ENCODE measurements around the gene NPC1.
"Not testable (repeated sequence)": the region's sequence is repeated elsewhere in the genome, so short reads cannot be mapped to it uniquely, and the experiment has no call there.

The NPC1 gene

DNA sequence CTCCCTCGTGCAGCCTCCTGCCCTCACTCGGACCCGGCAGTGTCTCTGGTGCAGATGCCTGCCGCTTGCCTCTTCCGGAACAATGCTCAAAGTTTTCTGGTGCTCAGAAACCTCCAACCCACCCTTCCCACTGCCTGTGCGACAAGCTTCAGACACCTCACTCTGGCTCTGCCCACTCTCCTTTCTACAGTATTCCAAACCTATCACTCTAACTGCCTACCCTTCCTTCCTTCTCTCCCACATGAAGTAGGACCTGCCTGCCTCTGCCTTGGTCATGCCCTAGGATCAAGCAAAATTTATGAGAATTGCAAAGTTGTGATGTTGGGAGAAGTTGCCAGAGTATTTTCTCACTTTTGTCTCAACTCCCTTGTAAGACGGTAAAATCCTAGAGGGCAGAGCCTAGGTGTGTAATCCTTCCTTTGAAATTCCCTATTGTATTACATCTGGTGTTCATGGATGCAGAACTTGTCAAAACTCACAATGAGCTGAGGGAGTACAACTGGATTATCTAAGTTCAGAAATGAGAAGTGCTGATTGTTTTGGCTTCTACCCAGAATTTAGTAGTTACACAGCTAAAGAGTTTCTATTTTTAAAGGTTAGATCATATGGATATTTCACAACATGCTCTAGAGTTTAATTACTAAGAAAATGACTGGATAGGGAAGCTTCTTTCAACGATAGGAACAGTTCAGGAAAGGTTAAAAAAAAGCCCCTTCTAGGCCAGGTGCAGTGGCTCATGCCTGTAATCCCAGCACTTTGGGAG lies 7.2 kb downstream of the NPC1 start:
- Histone ChIP-seq H3K27ac (peak overlapping the region; percentile 13), H3K36me3 (ENCODE audit: control insufficient read depth, insufficient read depth, low read length) (no peaks in the 10 kb centered on the region), H3K9ac (no peak overlapping the region), H3K4me3 (ENCODE audit: low read depth, low read length) (peak overlapping the region; percentile 41), H3K27me3 (ENCODE audit: control insufficient read depth, insufficient read depth, low read length) (no peaks in the 10 kb centered on the region), H3K4me1 (peaks cover 48% of the 10 kb centered on the region), H3K9me3 (ENCODE audit: control insufficient read depth, low read length) (no peaks in the 10 kb centered on the region), H3K4me2 (ENCODE audit: low read length) (peak overlapping the region; percentile 41), H3K79me2 (peaks cover 65% of the 10 kb centered on the region), H2AFZ (no peak overlapping the region)
- TF ChIP-seq, protein P1, sequence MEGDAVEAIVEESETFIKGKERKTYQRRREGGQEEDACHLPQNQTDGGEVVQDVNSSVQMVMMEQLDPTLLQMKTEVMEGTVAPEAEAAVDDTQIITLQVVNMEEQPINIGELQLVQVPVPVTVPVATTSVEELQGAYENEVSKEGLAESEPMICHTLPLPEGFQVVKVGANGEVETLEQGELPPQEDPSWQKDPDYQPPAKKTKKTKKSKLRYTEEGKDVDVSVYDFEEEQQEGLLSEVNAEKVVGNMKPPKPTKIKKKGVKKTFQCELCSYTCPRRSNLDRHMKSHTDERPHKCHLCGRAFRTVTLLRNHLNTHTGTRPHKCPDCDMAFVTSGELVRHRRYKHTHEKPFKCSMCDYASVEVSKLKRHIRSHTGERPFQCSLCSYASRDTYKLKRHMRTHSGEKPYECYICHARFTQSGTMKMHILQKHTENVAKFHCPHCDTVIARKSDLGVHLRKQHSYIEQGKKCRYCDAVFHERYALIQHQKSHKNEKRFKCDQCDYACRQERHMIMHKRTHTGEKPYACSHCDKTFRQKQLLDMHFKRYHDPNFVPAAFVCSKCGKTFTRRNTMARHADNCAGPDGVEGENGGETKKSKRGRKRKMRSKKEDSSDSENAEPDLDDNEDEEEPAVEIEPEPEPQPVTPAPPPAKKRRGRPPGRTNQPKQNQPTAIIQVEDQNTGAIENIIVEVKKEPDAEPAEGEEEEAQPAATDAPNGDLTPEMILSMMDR (IDR thresholded peaks at IDR 0.05) = no peak

- no peak overlapping the region for H3K9ac ChIP-seq
- H3K4me3 ChIP-seq (ENCODE audit: low read depth, low read length) = no peak overlapping the region
- no peaks in the 10 kb centered on the region for H3K27me3 ChIP-seq (ENCODE audit: control insufficient read depth, insufficient read depth, low read length)
- H3K36me3 ChIP-seq (ENCODE audit: control insufficient read depth, insufficient read depth, low read length) = no peaks in the 10 kb centered on the region
- TF ChIP-seq, protein P1 (IDR thresholded peaks at IDR 0.05) = no peak
- peaks cover 58% of the 10 kb centered on the region for H3K79me2 ChIP-seq
- no peak overlapping the region for H2AFZ ChIP-seq
- no peak overlapping the region for H3K27ac ChIP-seq
- no peaks in the 10 kb centered on the region for H3K9me3 ChIP-seq (ENCODE audit: control insufficient read depth, low read length)
- H3K4me1 ChIP-seq = peaks cover 47% of the 10 kb centered on the region
- H3K4me2 ChIP-seq (ENCODE audit: low read length) = peak overlapping the region; percentile 41
Measured at GRCh38 chr18:23578067-23578701, 8.1 kb downstream of the NPC1 start.

DNA sequence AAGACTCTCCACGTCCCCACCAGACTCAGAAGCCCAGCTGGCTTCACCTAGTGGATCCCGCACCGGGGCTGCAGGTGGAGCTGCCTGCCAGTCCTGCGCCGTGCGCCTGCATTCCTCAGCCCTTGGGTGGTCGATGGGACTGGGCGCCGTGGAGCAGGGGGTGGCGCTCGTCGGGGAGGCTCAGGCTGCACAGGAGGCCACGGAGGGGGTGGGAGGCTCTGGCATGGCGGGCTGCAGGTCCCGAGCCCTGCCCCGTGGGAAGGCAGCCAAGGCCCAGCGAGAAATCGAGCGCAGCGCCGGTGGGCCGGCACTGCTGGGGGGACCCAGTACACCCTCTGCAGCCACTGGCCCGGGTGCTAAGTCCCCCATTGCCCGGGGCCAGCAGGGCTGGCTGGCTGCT lies 8.8 kb downstream of the NPC1 start:
- not testable (repeated sequence) for H3K27ac ChIP-seq; H3K4me3 ChIP-seq (ENCODE audit: low read depth, low read length); H3K9ac ChIP-seq; H2AFZ ChIP-seq; H3K27me3 ChIP-seq (ENCODE audit: control insufficient read depth, insufficient read depth, low read length); H3K4me2 ChIP-seq (ENCODE audit: low read length); H3K9me3 ChIP-seq (ENCODE audit: control insufficient read depth, low read length); H3K36me3 ChIP-seq (ENCODE audit: control insufficient read depth, insufficient read depth, low read length)
- H3K4me1 ChIP-seq = peaks cover 52% of the 10 kb centered on the region
- peaks cover 57% of the 10 kb centered on the region for H3K79me2 ChIP-seq

GRCh38 chr18:23575309-23575651 lies 11.0 kb downstream of the NPC1 start:
- Histone ChIP-seq H3K36me3 (ENCODE audit: control insufficient read depth, insufficient read depth, low read length) (no peaks in the 10 kb centered on the region), H3K27ac (peak overlapping the region; percentile 47), H3K27me3 (ENCODE audit: control insufficient read depth, insufficient read depth, low read length) (no peaks in the 10 kb centered on the region), H3K4me2 (ENCODE audit: low read length) (peak overlapping the region; percentile 59), H2AFZ (no peak overlapping the region), H3K79me2 (peaks cover 42% of the 10 kb centered on the region), H3K9me3 (ENCODE audit: control insufficient read depth, low read length) (no peaks in the 10 kb centered on the region), H3K4me3 (ENCODE audit: low read depth, low read length) (peak overlapping the region; percentile 12), H3K4me1 (peaks cover 33% of the 10 kb centered on the region), H3K9ac (no peak overlapping the region)
- TF ChIP-seq, protein P1 (IDR thresholded peaks at IDR 0.05) = no peak

DNA sequence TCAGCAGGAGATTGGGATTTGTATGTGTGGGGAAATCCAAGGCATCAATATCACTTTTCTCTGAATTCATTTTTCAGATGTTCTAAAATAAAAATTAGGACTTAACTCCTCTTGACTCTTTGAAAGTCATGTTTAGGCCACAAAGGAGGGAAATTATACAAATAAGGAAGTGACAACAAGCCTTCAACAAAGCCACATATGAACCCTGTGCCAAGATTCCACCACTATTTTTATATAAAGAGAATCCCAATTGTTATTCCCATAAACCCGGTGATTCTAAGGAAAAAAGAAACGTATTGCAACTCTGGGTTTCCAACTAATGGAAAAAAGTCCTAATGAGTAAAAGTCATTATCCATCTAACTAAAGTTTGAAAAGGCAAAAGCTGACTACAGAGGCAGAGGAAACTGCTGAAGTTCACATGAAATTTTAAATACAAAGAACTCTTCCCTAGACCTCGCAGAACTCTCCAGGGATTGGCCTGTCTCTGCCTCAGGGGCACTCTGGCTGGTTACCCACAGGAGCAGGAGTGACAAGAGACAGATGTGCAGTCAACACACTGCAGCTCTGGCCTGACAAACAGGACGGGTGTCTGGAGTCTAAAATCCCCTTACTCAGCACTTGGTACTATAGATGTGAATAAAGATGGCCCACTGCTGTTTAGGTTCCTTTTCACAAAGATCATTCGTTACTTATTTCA lies 11.5 kb downstream of the NPC1 start:
- peak overlapping the region; percentile 59 for H3K4me2 ChIP-seq (ENCODE audit: low read length)
- peak overlapping the region; percentile 47 for H3K27ac ChIP-seq
- H3K36me3 ChIP-seq (ENCODE audit: control insufficient read depth, insufficient read depth, low read length) = no peaks in the 10 kb centered on the region
- no peak overlapping the region for H3K9ac ChIP-seq
- TF ChIP-seq, protein P1 (IDR thresholded peaks at IDR 0.05) = no peak
- no peak overlapping the region for H2AFZ ChIP-seq
- no peaks in the 10 kb centered on the region for H3K27me3 ChIP-seq (ENCODE audit: control insufficient read depth, insufficient read depth, low read length)
- H3K4me3 ChIP-seq (ENCODE audit: low read depth, low read length) = peak overlapping the region; percentile 12
- peaks cover 36% of the 10 kb centered on the region for H3K79me2 ChIP-seq
- no peaks in the 10 kb centered on the region for H3K9me3 ChIP-seq (ENCODE audit: control insufficient read depth, low read length)
- H3K4me1 ChIP-seq = peaks cover 28% of the 10 kb centered on the region
